NCI-H187 treated with DMSO at 0.1 percent for 48 hours (cell line): Measurements from ENCODE around the gene EFNB2.

ENCODE experiments used
- DNase-seq: peaks from one replicate; lab custom pipeline; 2025; lab: John Stamatoyannopoulos, UW

EFNB2 gene

GRCh38 chr13:106449096-106449495 lies 86.4 kb downstream of the EFNB2 start:
- DNase-seq = no peak

- DNase-seq = no peak
These were observed 89.5 kb downstream of the EFNB2 start for GRCh38 chr13:106445996-106446395.

GRCh38 chr13:106443607-106444322 lies 91.7 kb downstream of the EFNB2 start:
- no peak for DNase-seq

GRCh38 chr13:106440866-106441265 lies 94.6 kb downstream of the EFNB2 start:
- no peak for DNase-seq
